ENCODE results near the gene ZBTB9.

- TF ChIP-seq EP300 (IDR thresholded peaks at IDR 0.05; ENCODE audit: borderline replicate concordance in 1 of 2, low read depth in 1 of 2, low read length in 1 of 2) (no peak), MAX (IDR thresholded peaks at IDR 0.05; ENCODE audit: low read depth) (no peak), CTCF (IDR thresholded peaks at IDR 0.05) (no peak), RAD21 (IDR thresholded peaks at IDR 0.05; ENCODE audit: low read length) (no peak)
Observed at GRCh38 chr6:33434961-33435360, 19.4 kb upstream of the ZBTB9 start.
